Trophoblast cell (in vitro differentiated cells and primary cell): ENCODE results near the gene GRK6.

Experiments used
- DNase-seq, 2 donors: peaks; one replicate each; pipeline ENCODE4 v3.0.0-alpha.2; 2016
- H2AFZ ChIP-seq: 2 replicates; pipeline ENCODE4 v1.6.1; 2013; ENCODE audit warnings: low read length, moderate library complexity, mild to moderate bottlenecking; ENCODE audit not compliant: insufficient read depth, poor library complexity
- H2AK5ac ChIP-seq: 2 replicates; pipeline ENCODE4 v1.6.1; 2013; ENCODE audit warnings: mild to moderate bottlenecking, low read length
- H2BK120ac ChIP-seq: 2 replicates; pipeline ENCODE4 v1.6.1; 2013; ENCODE audit warnings: low read length, mild to moderate bottlenecking, moderate library complexity; ENCODE audit not compliant: insufficient read depth, poor library complexity
- H2BK12ac ChIP-seq: 2 replicates; pipeline ENCODE4 v1.6.1; 2013; ENCODE audit warnings: mild to moderate bottlenecking, low read length, moderate library complexity
- H2BK5ac ChIP-seq: 2 replicates; pipeline ENCODE4 v1.6.1; 2013; ENCODE audit warnings: low read length, low read depth, moderate library complexity, mild to moderate bottlenecking; ENCODE audit not compliant: poor library complexity
- H3K14ac ChIP-seq: 2 replicates; pipeline ENCODE4 v1.6.1; 2013; ENCODE audit warnings: mild to moderate bottlenecking, low read length
- H3K18ac ChIP-seq: 2 replicates; pipeline ENCODE4 v1.6.1; 2013; ENCODE audit warnings: mild to moderate bottlenecking, low read length
- H3K23ac ChIP-seq: 2 replicates; pipeline ENCODE4 v1.6.1; 2013; ENCODE audit warnings: low read length
- H3K27ac ChIP-seq: 2 replicates; pipeline ENCODE4 v1.5.1; 2013; ENCODE audit warnings: low read depth, mild to moderate bottlenecking, inconsistent platforms, low read length, moderate library complexity
- H3K27me3 ChIP-seq: 2 replicates; pipeline ENCODE4 v1.6.1; 2013; ENCODE audit warnings: inconsistent platforms, mild to moderate bottlenecking, low read length, moderate library complexity; ENCODE audit not compliant: insufficient read depth
- H3K36me3 ChIP-seq, 2 experiments: 1 replicate in 1 of 2; 2 replicates in 1 of 2; pipeline ENCODE4 v1.6.1; 2013; ENCODE audit warnings: low read length in 2 of 2, mild to moderate bottlenecking in 2 of 2, moderate library complexity in 1 of 2; ENCODE audit not compliant: insufficient read depth in 2 of 2, control insufficient read depth in 1 of 2
- H3K4ac ChIP-seq: 2 replicates; pipeline ENCODE4 v1.6.1; 2013; ENCODE audit warnings: low read depth, mild to moderate bottlenecking, low read length, moderate library complexity
- H3K4me1 ChIP-seq, 2 experiments: 1 replicate in 1 of 2; 2 replicates in 1 of 2; pipeline ENCODE4 v1.6.1; 2013; ENCODE audit warnings: low read length in 2 of 2, mild to moderate bottlenecking in 2 of 2, moderate library complexity in 1 of 2; ENCODE audit not compliant: insufficient read depth in 2 of 2, control insufficient read depth in 1 of 2
- H3K4me2 ChIP-seq: 2 replicates; pipeline ENCODE4 v1.6.1; 2013; ENCODE audit warnings: inconsistent platforms, mild to moderate bottlenecking, low read length, moderate library complexity
- H3K4me3 ChIP-seq: 2 replicates; pipeline ENCODE4 v1.5.1; 2013; ENCODE audit warnings: mild to moderate bottlenecking, low read depth, low read length, inconsistent platforms
- H3K79me1 ChIP-seq: one replicate; pipeline ENCODE4 v1.6.1; 2013; ENCODE audit warnings: low read length
- H3K79me2 ChIP-seq: 2 replicates; pipeline ENCODE4 v1.6.1; 2013; ENCODE audit warnings: low read length, mild to moderate bottlenecking; ENCODE audit not compliant: control insufficient read depth, insufficient read depth, poor library complexity
- H3K9ac ChIP-seq: 2 replicates; pipeline ENCODE4 v1.6.1; 2013; ENCODE audit warnings: mild to moderate bottlenecking, low read length
- H3K9me3 ChIP-seq: 2 replicates; pipeline ENCODE4 v1.6.1; 2013; ENCODE audit warnings: low read depth, mild to moderate bottlenecking, control low read depth, inconsistent platforms, low read length; ENCODE audit not compliant: insufficient read depth
- H4K12ac ChIP-seq: 2 replicates; pipeline ENCODE4 v1.6.1; 2013; ENCODE audit warnings: low read depth, mild to moderate bottlenecking, low read length, moderate library complexity
- H4K8ac ChIP-seq: 2 replicates; pipeline ENCODE4 v1.6.1; 2013; ENCODE audit warnings: low read depth, mild to moderate bottlenecking, low read length, moderate library complexity
- H4K91ac ChIP-seq: one replicate; pipeline ENCODE4 v1.6.1; 2013; ENCODE audit warnings: low read depth, mild to moderate bottlenecking, low read length, moderate library complexity
- WGBS: extraction: QIAGEN DNeasy Blood & Tissue Kit; methylation state at CpG from one replicate; pipeline ENCODE4 v1.1.7; 2013; ENCODE audit warnings: missing lambda C conversion rate; ENCODE audit not compliant: insufficient read length, insufficient coverage; ENCODE audit errors: extremely low coverage; 5-methylcytosine and 5-hydroxymethylcytosine counted together

Gene GRK6

GRCh38 chr5:177439518-177440053 lies 13.1 kb downstream of the GRK6 start:
- no peak overlapping the region for H3K23ac ChIP-seq
- no peak for DNase-seq
- H3K4me1 ChIP-seq, result no peaks in the 10 kb centered on the region
- H4K91ac ChIP-seq, result no peak overlapping the region
- no peak overlapping the region for H4K12ac ChIP-seq
- no peak overlapping the region for H3K4ac ChIP-seq
- no peak overlapping the region for H3K27ac ChIP-seq
- WGBS, result no CpG with 5 or more reads among the region's 4 CpGs
- H3K14ac ChIP-seq, result no peak overlapping the region
- peaks cover 49 to 55% of the 10 kb centered on the region in 2 experiments for H3K36me3 ChIP-seq
- no peaks in the 10 kb centered on the region for H3K27me3 ChIP-seq
- H2BK12ac ChIP-seq, result no peak overlapping the region
- no peak overlapping the region for H3K4me2 ChIP-seq
- no peak overlapping the region for H2AFZ ChIP-seq
- H2BK120ac ChIP-seq, result no peak overlapping the region
- no peak overlapping the region for H2BK5ac ChIP-seq
- no peaks in the 10 kb centered on the region for H3K79me2 ChIP-seq
- H3K9ac ChIP-seq, result no peak overlapping the region
- H4K8ac ChIP-seq, result no peak overlapping the region
- no peaks in the 10 kb centered on the region for H3K79me1 ChIP-seq
- no peak overlapping the region for H3K18ac ChIP-seq
- H2AK5ac ChIP-seq, result no peak overlapping the region
- H3K4me3 ChIP-seq, result no peak overlapping the region
- H3K9me3 ChIP-seq, result peaks cover 1% of the 10 kb centered on the region

DNA sequence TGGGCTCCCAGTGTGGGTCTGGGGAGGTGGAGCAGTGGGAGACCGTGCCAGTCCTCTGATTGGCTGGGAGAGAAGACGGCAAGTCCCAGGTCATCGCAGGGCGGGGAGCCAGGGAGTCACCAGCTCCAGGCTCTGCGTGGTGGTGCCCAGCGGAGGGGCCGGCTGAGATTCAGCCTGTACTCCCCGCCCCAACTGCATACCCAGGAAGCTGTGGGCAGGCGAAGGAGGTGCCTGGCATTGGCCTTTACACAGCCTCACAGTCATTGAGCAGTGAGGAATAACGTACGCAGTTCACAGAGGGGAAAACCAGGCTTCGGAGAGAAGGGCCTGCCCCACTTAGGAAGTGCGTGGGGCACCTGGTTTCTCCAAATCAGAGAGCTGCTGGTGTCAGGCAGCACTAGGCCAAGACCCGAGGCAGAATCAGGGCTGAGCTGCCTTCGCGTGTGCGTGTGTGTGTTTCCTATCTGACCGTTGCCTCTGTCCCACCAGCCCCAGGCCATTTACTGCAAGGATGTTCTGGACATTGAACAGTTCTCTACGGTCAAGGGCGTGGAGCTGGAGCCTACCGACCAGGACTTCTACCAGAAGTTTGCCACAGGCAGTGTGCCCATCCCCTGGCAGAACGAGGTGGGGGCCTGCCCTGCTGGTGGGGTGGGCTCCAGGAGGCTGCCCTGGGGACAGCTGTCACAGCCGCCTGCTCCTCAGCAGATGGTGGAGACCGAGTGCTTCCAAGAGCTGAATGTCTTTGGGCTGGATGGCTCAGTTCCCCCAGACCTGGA lies 13.9 kb downstream of the GRK6 start:
- no peak overlapping the region for H3K27ac ChIP-seq
- peaks cover 1% of the 10 kb centered on the region for H3K9me3 ChIP-seq
- no peak overlapping the region for H3K14ac ChIP-seq
- H3K79me1 ChIP-seq, result no peaks in the 10 kb centered on the region
- H2BK12ac ChIP-seq, result no peak overlapping the region
- H3K23ac ChIP-seq, result no peak overlapping the region
- no peak overlapping the region for H3K9ac ChIP-seq
- H3K79me2 ChIP-seq, result no peaks in the 10 kb centered on the region
- H3K4me2 ChIP-seq, result no peak overlapping the region
- no CpG with 5 or more reads among the region's 24 CpGs for WGBS
- H3K4ac ChIP-seq, result no peak overlapping the region
- H3K36me3 ChIP-seq, result peaks cover 41 to 47% of the 10 kb centered on the region in 2 experiments
- no peak overlapping the region for H2BK120ac ChIP-seq
- no peaks in the 10 kb centered on the region for H3K27me3 ChIP-seq
- H3K4me3 ChIP-seq, result no peak overlapping the region
- no peak overlapping the region for H4K91ac ChIP-seq
- H3K4me1 ChIP-seq, result no peaks in the 10 kb centered on the region
- no peak overlapping the region for H3K18ac ChIP-seq
- no peak overlapping the region for H2AK5ac ChIP-seq
- H2BK5ac ChIP-seq, result no peak overlapping the region
- no peak for DNase-seq
- no peak overlapping the region for H4K8ac ChIP-seq
- no peak overlapping the region for H2AFZ ChIP-seq
- H4K12ac ChIP-seq, result no peak overlapping the region

- Histone ChIP-seq H3K4me1 (peaks cover 0 to 3% of the 10 kb centered on the region in 2 experiments), H3K23ac (no peak overlapping the region), H3K79me1 (no peaks in the 10 kb centered on the region), H3K4me2 (no peak overlapping the region), H3K18ac (no peak overlapping the region), H4K12ac (no peak overlapping the region), H3K14ac (no peak overlapping the region), H3K9me3 (peaks cover 3% of the 10 kb centered on the region), H3K9ac (no peak overlapping the region), H3K4ac (no peak overlapping the region), H3K27me3 (peaks cover 3% of the 10 kb centered on the region), H2BK5ac (no peak overlapping the region), H2AK5ac (no peak overlapping the region), H2AFZ (no peak overlapping the region), H4K91ac (no peak overlapping the region), H2BK120ac (no peak overlapping the region), H4K8ac (no peak overlapping the region), H3K4me3 (no peak overlapping the region), H3K27ac (no peak overlapping the region), H2BK12ac (no peak overlapping the region), H3K79me2 (no peaks in the 10 kb centered on the region), H3K36me3 (peaks cover 35 to 39% of the 10 kb centered on the region in 2 experiments)
- WGBS, result no CpG with 5 or more reads among the region's 26 CpGs
- no peak for DNase-seq
Measured at GRCh38 chr5:177440990-177441780, 14.7 kb downstream of the GRK6 start.

GRCh38 chr5:177442066-177442826 lies 15.8 kb downstream of the GRK6 start:
- no peak overlapping the region for H3K14ac ChIP-seq
- no peak overlapping the region for H3K4me3 ChIP-seq
- peaks cover 28 to 32% of the 10 kb centered on the region in 2 experiments for H3K36me3 ChIP-seq
- no peak overlapping the region for H2AK5ac ChIP-seq
- H4K91ac ChIP-seq, result no peak overlapping the region
- no peak overlapping the region for H2BK5ac ChIP-seq
- no peak overlapping the region for H3K4ac ChIP-seq
- H2BK120ac ChIP-seq, result no peak overlapping the region
- H3K23ac ChIP-seq, result no peak overlapping the region
- H3K18ac ChIP-seq, result no peak overlapping the region
- peaks cover 6% of the 10 kb centered on the region for H3K27me3 ChIP-seq
- no peak overlapping the region for H4K12ac ChIP-seq
- no peak overlapping the region for H3K4me2 ChIP-seq
- peaks cover 4% of the 10 kb centered on the region for H3K9me3 ChIP-seq
- no peak overlapping the region for H2BK12ac ChIP-seq
- H2AFZ ChIP-seq, result no peak overlapping the region
- H3K79me2 ChIP-seq, result no peaks in the 10 kb centered on the region
- H3K27ac ChIP-seq, result no peak overlapping the region
- no peak overlapping the region for H3K9ac ChIP-seq
- H3K79me1 ChIP-seq, result no peaks in the 10 kb centered on the region
- no peak overlapping the region for H4K8ac ChIP-seq
- peaks cover 1 to 7% of the 10 kb centered on the region in 2 experiments for H3K4me1 ChIP-seq
- no CpG with 5 or more reads among the region's 20 CpGs for WGBS
- DNase-seq, result no peak
